Retinal pigment epithelial cell (primary cell): ENCODE results near the gene FAM222A.

Experiments
- DNase-seq: peaks from one replicate; pipeline ENCODE4 v3.0.0-alpha.2; 2010; ENCODE audit warnings: low read depth
- H3K4me3 ChIP-seq: 2 replicates; pipeline ENCODE4 v1.5.1; 2011; ENCODE audit warnings: mild to moderate bottlenecking, low read length, control low read depth, moderate library complexity
- TF ChIP-seq, protein P1 (sequence below): conservative IDR thresholded peaks from 2 replicates; pipeline ENCODE4 v1.5.1; 2011; ENCODE audit warnings: low read depth, low read length, control low read depth, inconsistent platforms

FAM222A gene

DNA sequence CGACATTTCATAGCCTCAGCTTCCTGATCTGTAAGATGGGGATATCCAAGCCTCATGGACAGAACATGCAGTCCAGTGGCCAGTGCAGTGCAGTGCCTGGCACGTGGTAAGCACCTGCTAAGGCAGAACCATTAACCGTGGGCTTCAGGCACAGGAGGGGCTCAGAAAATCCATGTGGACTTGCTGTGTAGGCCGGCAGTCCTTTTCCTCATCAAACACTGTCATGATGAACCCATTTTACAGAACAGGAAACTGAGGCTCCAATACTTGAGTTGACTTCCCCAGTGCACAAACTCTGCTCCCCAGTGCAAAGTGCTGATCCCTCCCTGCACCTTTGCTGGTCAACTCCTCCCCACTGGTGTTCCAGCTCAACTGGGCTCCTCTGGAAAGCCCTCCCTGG, 101.6 kb downstream of the FAM222A start:
- TF ChIP-seq, protein P1, sequence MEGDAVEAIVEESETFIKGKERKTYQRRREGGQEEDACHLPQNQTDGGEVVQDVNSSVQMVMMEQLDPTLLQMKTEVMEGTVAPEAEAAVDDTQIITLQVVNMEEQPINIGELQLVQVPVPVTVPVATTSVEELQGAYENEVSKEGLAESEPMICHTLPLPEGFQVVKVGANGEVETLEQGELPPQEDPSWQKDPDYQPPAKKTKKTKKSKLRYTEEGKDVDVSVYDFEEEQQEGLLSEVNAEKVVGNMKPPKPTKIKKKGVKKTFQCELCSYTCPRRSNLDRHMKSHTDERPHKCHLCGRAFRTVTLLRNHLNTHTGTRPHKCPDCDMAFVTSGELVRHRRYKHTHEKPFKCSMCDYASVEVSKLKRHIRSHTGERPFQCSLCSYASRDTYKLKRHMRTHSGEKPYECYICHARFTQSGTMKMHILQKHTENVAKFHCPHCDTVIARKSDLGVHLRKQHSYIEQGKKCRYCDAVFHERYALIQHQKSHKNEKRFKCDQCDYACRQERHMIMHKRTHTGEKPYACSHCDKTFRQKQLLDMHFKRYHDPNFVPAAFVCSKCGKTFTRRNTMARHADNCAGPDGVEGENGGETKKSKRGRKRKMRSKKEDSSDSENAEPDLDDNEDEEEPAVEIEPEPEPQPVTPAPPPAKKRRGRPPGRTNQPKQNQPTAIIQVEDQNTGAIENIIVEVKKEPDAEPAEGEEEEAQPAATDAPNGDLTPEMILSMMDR = no peak
- DNase-seq = no peak
- H3K4me3 ChIP-seq = no peak overlapping the region

DNA sequence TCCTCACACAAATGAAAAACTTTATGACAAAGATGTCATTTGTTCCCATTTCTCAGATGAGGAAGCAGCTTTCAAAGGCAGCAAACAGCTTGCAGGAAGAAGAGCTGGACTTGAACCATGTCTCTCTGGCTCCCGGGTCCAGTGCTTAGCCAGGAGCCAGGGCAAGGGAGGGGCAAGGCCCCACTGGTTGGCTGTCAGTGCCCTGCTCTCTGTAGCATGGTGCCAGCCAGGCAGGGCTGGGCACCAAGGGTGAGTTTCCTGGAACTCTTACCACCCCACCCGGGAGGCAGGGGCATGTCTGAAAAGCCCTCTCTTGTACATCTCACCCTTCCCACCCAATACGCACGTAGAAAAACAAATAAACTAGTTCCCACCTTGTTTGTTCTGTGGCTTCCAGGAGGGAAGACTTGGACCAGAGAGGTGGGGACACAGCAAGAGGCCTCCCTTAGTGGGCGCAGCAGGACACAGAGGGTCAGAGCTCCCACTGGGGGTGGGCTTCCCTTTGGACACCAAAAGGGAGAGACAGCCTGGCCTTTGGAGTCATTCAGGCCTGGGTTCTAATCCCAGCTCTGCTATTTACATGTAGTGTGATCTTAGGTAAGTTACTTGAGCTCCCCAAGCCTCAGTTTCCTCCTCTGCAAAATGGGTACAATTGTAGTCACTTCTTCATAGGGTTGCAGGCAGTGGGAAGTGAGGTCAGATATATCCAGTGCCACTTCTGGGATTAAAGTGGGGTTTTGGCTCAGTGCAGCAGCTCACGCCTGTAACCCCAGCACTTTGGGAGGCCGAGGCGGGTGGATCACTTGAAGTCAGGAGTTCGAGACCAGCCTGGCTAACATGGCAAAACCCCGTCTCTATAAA, 102.4 kb downstream of the FAM222A start:
- H3K4me3 ChIP-seq = no peak overlapping the region
- no peak for DNase-seq
- TF ChIP-seq, protein P1 = no peak

DNA sequence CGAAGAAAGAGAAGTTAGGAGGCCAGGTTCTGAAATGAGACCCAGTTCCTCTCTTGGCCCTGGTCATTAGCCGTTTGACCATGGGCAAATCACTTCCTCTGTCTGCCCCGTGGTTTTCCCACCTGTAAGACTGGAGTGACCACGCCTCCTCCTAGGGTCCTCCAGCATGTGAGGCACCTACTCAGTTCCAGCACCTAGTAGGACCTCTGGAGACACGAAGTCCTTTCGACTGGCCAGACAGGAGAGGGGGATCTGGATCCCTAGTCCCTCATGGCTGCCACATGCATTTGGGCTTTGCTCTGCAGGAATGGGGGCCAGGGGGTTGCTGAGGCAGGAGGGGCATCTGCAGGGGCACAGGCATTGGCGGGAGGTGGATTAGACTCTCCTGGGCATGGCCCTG, 103.2 kb downstream of the FAM222A start:
- DNase-seq = no peak
- TF ChIP-seq, protein P1 = no peak
- no peak overlapping the region for H3K4me3 ChIP-seq

DNA sequence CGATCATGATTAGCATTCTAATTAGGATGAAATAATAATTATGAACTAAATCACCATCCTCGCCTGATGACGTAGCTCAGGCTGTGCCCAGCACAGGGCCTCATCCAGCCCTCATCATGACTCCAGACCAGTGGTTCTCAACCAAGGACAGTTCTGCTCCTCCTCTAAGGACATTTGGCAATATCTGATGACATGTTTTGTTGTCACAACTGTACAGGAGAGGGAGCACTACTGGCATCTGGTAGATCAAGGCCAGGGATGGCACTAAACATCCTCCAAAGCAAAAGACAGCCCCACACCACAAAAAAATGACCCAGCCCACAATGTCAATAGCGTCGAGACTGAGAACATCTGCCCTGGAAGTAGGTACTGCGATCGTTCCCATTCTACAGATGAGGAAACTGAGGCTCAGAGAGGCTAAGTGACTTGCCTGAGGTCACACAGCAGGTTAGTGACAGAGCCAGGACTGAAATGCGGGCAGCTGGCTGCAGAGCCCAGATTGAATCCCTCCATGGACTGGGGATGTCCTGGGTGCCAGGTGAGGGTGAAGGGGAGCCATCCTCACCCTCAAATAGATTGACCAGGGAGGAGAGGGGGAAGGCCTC, 104.1 kb downstream of the FAM222A start:
- TF ChIP-seq, protein P1 = no peak
- H3K4me3 ChIP-seq = no peak overlapping the region
- no peak for DNase-seq

DNA sequence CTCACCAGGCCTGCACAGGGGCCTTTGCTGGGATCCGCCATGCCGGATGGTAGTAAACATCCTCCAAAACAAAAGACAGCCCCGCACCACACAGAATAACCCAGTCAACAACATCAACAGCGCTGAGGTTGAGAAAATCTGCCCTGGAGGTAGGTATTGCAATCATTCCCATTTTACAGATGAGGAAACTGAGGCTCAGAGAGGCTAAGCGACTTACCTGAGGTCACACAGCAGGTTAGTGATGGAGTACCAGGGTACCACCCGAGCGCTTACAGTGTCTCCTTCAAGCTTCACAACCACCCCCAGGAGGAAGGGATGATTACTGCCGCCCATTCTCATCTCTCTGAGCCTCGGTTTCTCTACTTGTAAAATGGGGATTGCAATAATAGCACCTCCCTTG, 104.6 kb downstream of the FAM222A start:
- H3K4me3 ChIP-seq = no peak overlapping the region
- TF ChIP-seq, protein P1 = no peak
- no peak for DNase-seq

DNA sequence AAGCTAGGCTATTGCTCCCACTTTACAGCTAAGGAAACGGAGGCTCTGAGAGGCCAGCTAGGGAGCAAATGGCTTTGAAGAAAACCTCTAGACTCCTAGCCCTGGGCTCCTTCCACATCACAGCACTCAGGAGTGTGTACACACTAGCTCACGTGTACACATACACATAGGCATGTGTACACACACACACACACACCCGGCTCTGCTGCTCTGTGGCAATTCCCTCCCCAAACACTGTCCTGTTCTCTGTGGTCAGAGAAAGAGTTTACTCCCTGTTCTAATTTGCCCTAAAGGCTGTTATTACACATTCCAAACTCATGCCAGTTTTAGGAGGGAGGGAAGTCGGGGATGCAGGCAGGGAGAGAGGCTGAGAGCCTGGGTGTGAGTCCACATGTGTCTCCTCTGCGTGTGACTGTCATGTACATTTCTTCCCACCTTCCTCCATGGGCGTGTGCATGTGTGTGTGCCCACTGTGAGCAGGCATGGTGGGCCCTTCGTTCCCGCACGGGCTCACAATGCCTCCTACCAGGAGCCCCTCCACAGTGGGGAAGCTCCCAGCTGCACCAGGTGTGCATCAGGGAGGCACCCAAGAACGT, 105.4 kb downstream of the FAM222A start:
- TF ChIP-seq, protein P1 = no peak
- no peak for DNase-seq
- H3K4me3 ChIP-seq = no peak overlapping the region
